Vagina (tissue), 2 donors: ENCODE data around the gene ABHD12B. TPM values are rescaled to one million over a fixed set of nuclear protein-coding genes. Genes with fewer than 3 reads are reported as not detected.

Source experiments
- DNase-seq, 2 donors: peaks; one replicate each; pipeline ENCODE4 v3.0.0-alpha.2; 2017; ENCODE audit errors: extremely low spot score in 2 of 2
- H3K27ac ChIP-seq: fragments of 200-600 bp; sonication (generic); one replicate; pipeline ENCODE4 v1.5.1; 2019
- H3K27me3 ChIP-seq: fragments of 200-600 bp; sonication (generic); one replicate; pipeline ENCODE4 v1.5.1; 2019
- H3K36me3 ChIP-seq, 2 donors: fragments of 200-600 bp; sonication (generic); one replicate each; pipeline ENCODE4 v1.5.1; 2017 to 2019
- H3K4me1 ChIP-seq: fragments of 200-600 bp; sonication (generic); one replicate; pipeline ENCODE4 v1.5.1; 2019
- H3K4me3 ChIP-seq, 2 donors: fragments of 200-600 bp; sonication (generic); 1 replicate in 1 of 2; 2 replicates in 1 of 2; pipeline ENCODE4 v1.5.1; 2016 to 2019
- H3K9me3 ChIP-seq: fragments of 200-600 bp; sonication (generic); one replicate; pipeline ENCODE4 v1.5.1; 2019
- POLR2A ChIP-seq, 2 donors: fragments of 450-650 bp; IDR thresholded peaks; one replicate each; pipeline ENCODE4 v1.6.1; 2017; ENCODE audit warnings: antibody characterized with exemption in 2 of 2, mild to moderate bottlenecking in 2 of 2, moderate library complexity in 2 of 2
- POLR2AphosphoS5 ChIP-seq, 2 donors: sonication (generic); formaldehyde crosslinking; IDR thresholded peaks; one replicate each; pipeline ENCODE4 v1.9.0; 2017; ENCODE audit warnings: antibody characterized with exemption in 2 of 2, mild to moderate bottlenecking in 2 of 2, low read depth in 1 of 2; ENCODE audit not compliant: insufficient read depth in 1 of 2
- intact Hi-C: fragments of 100-400 bp; cut with DNase I; formaldehyde crosslinking; loops from one replicate; pipeline ENCODE4 v1.15.1; 2023
- total RNA-seq: library from RNA; depleted of rRNA; stranded (reverse); fragments of >200 nt; gene quantifications from one replicate; pipeline ENCODE4 v1.2.3, GENCODE V29; 2016
- TF ChIP-seq, protein P1 (sequence below), 3 experiments: fragments of 450-650 bp in 2 of 3; fragments of 200-600 bp in 1 of 3; sonication (generic) in 1 of 3; IDR thresholded peaks; one replicate each; pipeline ENCODE4 v1.5.1; 2017 to 2019; ENCODE audit warnings: antibody characterized with exemption in 3 of 3, mild to moderate bottlenecking in 2 of 3, moderate library complexity in 2 of 3

Gene ABHD12B
- total RNA-seq, 1 donor from 2014 or later, result not detected

DNA sequence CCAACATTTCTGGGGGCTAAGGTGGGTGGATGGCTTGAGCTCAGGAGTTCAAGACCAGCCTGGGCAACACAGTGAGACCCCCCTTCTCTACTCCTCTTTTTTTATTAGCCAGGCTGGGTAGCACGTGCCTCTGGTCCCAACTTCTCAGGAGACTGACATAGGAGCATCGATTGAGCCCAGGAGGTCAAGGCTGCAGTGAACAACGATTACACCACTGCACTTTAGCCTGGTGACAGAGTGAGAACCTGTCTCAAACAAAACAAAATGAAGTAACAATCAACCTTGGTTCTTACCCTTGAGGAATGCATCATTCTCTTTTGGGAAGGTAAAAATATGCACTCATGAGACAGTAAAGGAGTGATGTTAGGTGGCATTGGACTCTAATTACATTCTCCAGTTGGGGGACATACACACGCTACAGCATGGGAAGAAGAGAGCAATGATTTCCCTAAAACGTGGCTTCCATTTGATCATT is 37.0 kb upstream of the ABHD12B start:
- H3K4me3 ChIP-seq, result no peak overlapping the region
- no peaks in the 10 kb centered on the region for H3K9me3 ChIP-seq
- no peak overlapping the region for H3K27ac ChIP-seq
- no peaks in the 10 kb centered on the region for H3K27me3 ChIP-seq
- DNase-seq, result no peak
- TF ChIP-seq, protein P1, sequence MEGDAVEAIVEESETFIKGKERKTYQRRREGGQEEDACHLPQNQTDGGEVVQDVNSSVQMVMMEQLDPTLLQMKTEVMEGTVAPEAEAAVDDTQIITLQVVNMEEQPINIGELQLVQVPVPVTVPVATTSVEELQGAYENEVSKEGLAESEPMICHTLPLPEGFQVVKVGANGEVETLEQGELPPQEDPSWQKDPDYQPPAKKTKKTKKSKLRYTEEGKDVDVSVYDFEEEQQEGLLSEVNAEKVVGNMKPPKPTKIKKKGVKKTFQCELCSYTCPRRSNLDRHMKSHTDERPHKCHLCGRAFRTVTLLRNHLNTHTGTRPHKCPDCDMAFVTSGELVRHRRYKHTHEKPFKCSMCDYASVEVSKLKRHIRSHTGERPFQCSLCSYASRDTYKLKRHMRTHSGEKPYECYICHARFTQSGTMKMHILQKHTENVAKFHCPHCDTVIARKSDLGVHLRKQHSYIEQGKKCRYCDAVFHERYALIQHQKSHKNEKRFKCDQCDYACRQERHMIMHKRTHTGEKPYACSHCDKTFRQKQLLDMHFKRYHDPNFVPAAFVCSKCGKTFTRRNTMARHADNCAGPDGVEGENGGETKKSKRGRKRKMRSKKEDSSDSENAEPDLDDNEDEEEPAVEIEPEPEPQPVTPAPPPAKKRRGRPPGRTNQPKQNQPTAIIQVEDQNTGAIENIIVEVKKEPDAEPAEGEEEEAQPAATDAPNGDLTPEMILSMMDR (IDR thresholded peaks at IDR 0.05), result no peak
- TF ChIP-seq POLR2AphosphoS5 (IDR thresholded peaks at IDR 0.05; ENCODE audit: insufficient read depth in 1 of 2, low read depth in 1 of 2), result no peak
- TF ChIP-seq POLR2A (IDR thresholded peaks at IDR 0.05), result no peak
- intact Hi-C loops, result no loop called here
- no peaks in the 10 kb centered on the region for H3K36me3 ChIP-seq
- H3K4me1 ChIP-seq, result peaks cover 10% of the 10 kb centered on the region

DNA sequence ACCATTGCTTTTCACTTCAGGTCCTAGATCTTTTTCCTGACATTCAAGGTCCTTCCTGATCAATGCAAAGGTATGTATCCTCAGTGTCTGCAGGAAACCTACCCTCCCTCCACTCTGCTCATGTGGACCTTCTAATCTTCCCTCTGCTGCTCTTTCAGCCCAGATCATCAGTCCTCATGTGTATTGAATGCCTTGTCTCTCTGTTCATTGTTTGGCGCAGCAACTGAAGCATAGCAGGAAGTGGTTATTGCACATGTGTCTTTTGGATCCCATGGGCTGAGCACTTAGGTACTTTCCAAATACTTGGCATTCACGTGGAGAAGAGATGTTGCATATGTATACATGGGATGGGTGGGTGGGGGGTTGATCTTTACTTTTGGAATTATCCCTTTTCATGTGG is 36.6 kb upstream of the ABHD12B start:
- H3K4me1 ChIP-seq, result peaks cover 9% of the 10 kb centered on the region
- H3K27me3 ChIP-seq, result no peaks in the 10 kb centered on the region
- H3K9me3 ChIP-seq, result no peaks in the 10 kb centered on the region
- H3K27ac ChIP-seq, result no peak overlapping the region
- TF ChIP-seq, protein P1 (IDR thresholded peaks at IDR 0.05), result no peak
- no peak for TF ChIP-seq POLR2A (IDR thresholded peaks at IDR 0.05)
- no peak for TF ChIP-seq POLR2AphosphoS5 (IDR thresholded peaks at IDR 0.05; ENCODE audit: insufficient read depth in 1 of 2, low read depth in 1 of 2)
- no peaks in the 10 kb centered on the region for H3K36me3 ChIP-seq
- DNase-seq, result no peak
- intact Hi-C loops, result no loop called here
- no peak overlapping the region for H3K4me3 ChIP-seq

DNA sequence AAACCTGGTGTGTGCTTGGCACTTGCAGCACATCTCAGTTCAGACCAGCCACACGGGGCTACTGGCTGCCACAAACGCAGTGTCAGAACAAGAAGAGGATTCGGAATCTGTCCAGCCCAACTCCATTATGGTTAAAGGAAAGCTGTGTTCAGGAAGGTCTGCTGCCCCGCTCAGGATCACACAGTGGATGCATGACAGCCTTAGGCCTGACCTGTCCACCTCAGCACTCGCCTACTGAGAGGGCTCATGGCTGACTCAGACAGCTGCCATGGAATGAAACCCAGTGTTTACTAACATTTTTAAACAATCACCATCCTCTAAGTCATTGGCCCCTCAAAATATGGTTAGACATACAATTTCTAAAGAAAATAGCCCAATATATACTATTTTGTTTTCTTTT is 35.3 kb upstream of the ABHD12B start:
- H3K36me3 ChIP-seq, result no peaks in the 10 kb centered on the region
- DNase-seq, result no peak
- no peak overlapping the region for H3K4me3 ChIP-seq
- H3K9me3 ChIP-seq, result no peaks in the 10 kb centered on the region
- no peak for TF ChIP-seq POLR2AphosphoS5 (IDR thresholded peaks at IDR 0.05; ENCODE audit: insufficient read depth in 1 of 2, low read depth in 1 of 2)
- TF ChIP-seq, protein P1 (IDR thresholded peaks at IDR 0.05), result no peak
- no peak for TF ChIP-seq POLR2A (IDR thresholded peaks at IDR 0.05)
- no peak overlapping the region for H3K27ac ChIP-seq
- peaks cover 8% of the 10 kb centered on the region for H3K4me1 ChIP-seq
- intact Hi-C loops, result no loop called here
- no peaks in the 10 kb centered on the region for H3K27me3 ChIP-seq

DNA sequence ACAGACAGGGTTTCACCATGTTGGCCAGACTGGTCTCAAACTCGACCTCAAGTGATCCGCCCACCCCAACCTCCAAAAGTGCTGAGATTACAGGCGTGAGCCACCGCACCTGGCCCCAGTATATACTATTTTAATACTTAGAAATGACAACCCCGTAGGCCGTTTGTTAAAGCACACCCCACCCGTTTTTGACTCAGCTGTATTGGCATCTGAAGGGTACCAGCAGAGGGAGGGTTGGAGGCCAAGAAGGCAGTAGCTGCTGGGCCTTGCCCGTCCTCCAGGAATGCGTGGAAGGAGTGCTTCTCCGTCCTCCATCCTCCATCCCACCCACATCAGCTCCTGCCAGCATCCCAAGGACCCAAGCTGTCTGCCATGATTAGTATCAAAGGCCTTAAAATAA is 34.6 kb upstream of the ABHD12B start:
- H3K4me1 ChIP-seq, result peaks cover under 1% of the 10 kb centered on the region
- no peaks in the 10 kb centered on the region for H3K36me3 ChIP-seq
- no peak for DNase-seq
- H3K27me3 ChIP-seq, result no peaks in the 10 kb centered on the region
- intact Hi-C loops, result no loop called here
- H3K4me3 ChIP-seq, result no peak overlapping the region
- H3K9me3 ChIP-seq, result no peaks in the 10 kb centered on the region
- TF ChIP-seq, protein P1 (IDR thresholded peaks at IDR 0.05), result no peak
- TF ChIP-seq POLR2AphosphoS5 (IDR thresholded peaks at IDR 0.05; ENCODE audit: insufficient read depth in 1 of 2, low read depth in 1 of 2) (no peak), POLR2A (IDR thresholded peaks at IDR 0.05) (no peak)
- no peak overlapping the region for H3K27ac ChIP-seq

DNA sequence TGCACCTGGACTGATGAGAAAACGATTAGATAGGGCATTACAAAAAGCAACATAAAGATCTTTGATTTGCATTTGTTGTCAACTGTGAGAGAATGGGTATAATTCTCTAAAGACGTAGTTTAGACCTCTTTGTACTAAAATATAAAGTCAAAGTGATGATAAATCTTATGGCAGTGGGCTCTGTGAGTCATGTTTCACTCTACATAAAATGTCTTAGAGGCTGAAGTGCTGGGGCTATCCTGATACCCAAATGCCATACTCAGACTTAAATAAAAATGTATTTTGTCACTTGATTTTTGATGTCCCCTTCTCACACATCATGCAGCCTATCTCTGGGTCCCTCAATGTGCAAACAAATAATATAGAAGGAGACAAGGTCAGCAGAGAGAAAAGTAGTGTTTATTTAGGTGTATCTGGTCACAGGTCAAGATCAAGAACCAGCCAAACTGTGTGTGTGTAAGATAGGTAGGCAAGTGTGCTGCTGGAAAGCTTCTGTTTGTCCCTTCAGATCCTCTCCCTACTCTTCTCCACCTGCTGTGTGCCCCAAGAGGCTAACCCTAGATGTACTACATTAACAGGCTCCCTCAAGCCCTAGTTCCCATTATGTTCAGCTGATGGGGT is 33.9 kb upstream of the ABHD12B start:
- DNase-seq, result no peak
- Histone ChIP-seq H3K27ac (no peak overlapping the region), H3K4me1 (no peaks in the 10 kb centered on the region), H3K27me3 (no peaks in the 10 kb centered on the region), H3K4me3 (no peak overlapping the region), H3K36me3 (no peaks in the 10 kb centered on the region), H3K9me3 (no peaks in the 10 kb centered on the region)
- TF ChIP-seq POLR2A (IDR thresholded peaks at IDR 0.05) (no peak), POLR2AphosphoS5 (IDR thresholded peaks at IDR 0.05; ENCODE audit: insufficient read depth in 1 of 2, low read depth in 1 of 2) (no peak)
- TF ChIP-seq, protein P1 (IDR thresholded peaks at IDR 0.05), result no peak
- intact Hi-C loops, result no loop called here
